HL-60/S4 (cell line): ENCODE measurements around the gene PLEKHD1.
"Not testable (repeated sequence)": the region's sequence is repeated elsewhere in the genome, so short reads cannot be mapped to it uniquely, and the experiment has no call there.

Source experiments
- in situ Hi-C: fragments of 300-500 bp; cut with MboI; formaldehyde crosslinking; loops from 2 replicates; pipeline ENCODE4 v1.14.3; 2022; ENCODE audit warnings: low sequenced_read_pairs

Gene PLEKHD1

DNA sequence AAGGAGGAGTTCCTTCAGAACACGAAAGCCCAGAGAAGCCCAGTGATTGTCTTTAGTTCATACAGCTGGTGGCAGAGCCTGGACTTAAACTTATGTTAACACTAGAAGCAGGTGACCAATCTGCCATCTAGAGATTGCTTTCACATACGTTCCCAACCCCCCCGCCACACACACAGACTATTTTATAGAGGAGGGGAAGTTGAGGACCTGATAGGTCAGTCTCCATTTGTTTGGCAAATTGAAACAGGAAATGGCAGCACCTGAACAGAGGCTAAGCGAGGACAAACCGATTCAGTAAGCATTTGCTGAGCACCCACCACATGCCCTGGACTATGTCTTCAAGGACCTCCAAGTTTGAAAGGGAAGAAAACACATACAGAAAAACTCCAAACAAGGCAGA lies 4.8 kb upstream of the PLEKHD1 start:
- in situ Hi-C loops: no loop called here

DNA sequence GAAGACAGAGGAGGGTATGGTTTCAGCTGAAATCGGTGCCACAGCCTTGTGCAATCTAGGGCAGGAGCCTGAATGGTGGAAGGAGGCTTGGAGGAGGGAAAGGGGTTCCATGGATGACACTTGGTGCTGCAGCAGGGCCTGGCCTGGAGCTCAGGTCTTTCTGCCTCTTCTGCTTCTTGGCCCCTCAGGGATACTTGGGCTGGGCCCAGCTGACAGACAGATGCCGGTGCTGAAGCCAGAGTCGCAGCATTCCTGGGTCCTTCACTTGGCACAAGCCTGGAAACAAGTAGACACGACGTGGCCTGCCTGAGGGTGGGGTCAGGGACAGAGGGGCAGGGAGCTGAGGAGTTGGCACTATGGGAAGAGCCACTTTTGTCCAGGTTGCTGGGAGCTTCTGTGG lies 4.4 kb upstream of the PLEKHD1 start:
- in situ Hi-C loops: no loop called here

DNA sequence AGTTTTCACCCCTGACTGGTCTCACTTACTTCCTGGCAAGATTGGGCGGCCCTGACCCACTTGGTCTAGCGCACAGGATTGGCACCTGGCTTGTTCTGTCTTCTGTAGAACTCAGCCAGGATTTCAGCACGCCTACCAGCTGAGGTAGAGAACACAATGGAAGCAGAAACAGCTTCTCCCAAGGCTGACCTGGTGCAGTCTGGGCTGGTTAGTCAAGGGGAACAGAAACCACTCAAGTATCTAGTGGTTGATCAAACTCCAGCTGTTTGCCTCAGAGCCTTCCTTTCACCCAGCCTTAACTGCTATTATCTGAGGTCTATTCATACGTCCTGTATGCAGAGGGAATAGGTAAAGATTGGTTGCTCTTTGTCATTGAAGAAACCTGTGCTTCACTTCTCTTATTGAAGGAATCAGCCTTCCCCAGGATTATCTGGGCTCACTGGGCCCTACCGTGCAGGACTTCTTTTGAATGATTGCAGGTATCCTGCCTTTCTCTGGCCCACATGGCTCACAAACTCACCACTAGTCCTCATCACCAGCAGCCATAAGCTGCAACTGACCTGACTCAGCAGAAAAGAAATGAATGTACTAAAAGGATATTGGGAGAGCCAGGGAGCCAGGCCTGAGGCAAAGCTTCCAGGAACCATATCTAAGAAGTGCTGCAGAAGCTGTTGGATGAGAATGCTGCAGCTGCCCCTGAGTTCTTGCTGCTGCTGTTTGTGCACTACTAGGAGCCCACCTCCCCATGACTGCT lies 2.5 kb upstream of the PLEKHD1 start:
- in situ Hi-C loops: no loop called here

DNA sequence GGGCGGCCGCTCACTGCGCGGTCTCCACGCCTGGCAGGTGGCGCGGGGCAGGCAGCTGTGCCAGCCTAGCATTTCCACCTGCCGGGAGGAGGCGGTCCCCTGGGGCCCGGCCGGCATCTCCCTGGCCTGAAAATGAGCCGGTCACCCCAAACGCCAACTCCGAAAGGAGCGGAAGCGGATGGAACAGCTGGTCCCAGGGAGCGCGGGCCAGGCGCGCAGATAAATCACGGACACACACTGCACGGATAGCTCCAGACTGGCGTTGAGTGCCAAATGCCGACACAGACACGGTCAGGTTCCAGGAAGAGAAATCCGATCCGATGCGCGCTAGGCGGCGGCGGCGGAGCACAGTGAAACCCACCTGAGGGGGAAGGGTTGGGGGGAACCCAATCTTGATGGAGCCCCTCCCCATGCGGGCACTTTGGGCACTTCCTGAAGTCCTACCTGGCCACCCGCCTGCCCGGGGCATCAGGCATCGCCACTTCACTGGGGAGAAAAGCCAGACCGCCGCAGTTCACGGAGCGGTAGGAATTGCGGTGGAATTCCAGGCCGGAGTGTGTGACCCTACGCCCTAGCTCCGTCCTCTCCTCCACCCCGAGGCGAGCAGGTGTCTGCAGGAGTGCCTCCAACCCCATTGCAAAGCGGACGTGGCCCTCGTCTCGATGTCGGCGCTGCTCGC lies 624 bp upstream of the PLEKHD1 start:
- in situ Hi-C loops: no loop called here

DNA sequence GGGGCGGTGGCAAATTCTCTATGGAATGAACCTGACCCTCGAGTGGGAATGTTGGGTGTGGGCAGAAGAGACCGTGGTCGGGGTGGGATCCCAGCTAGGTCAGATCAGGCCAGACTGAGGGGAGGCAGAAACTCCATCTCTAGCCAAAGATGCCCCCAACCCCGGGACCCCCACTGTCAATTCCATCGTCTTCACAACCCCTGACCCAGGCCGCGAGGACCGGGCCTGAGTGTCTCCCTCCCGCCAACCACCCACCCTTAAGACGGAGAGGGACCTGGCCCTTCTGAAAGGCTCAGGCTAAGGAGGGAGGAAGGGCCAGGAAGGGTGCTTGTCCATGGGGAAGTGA lies 760 bp downstream of the PLEKHD1 start:
- in situ Hi-C loops: no loop called here

DNA sequence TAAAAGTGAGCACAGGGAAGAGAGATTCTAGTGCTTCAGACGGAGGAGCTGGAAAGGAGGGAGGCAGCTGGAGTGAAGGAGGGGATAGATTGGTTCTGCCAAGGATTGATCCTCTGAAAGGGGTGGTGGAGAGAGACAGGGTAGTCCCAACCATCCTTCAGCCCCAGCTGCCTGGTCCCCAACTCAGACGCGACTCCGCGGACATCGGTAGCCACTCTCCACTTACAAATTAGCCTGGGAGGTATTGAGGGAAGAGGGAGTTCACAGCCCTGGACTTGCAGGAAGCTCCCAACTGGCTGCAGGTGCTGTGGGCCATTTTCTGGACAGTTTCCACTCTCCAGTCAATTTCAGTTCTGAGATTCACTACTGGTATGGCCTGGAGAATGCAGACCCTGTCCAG lies 1.2 kb downstream of the PLEKHD1 start:
- in situ Hi-C loops: no loop called here

DNA sequence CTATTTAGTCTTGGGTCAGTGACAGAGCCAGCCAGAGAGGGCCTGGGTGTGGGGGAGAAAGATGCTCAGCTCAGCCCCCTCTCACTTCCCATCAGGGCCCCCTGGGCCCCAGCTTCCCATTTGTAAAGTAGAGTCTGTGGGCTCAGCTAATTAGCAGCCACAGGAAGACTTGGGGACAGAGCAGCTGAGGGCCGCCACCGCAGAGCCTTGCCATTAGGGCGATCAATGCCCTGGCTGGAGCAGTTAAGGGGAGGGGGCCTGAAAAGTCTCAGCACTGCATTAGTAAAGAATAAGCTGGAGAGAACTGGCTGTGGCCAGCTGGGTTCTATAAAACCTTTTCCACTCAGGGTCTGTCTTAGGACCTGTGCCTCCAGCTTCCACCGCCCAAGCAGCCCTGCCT lies 2.7 kb downstream of the PLEKHD1 start:
- in situ Hi-C loops: no loop called here

DNA sequence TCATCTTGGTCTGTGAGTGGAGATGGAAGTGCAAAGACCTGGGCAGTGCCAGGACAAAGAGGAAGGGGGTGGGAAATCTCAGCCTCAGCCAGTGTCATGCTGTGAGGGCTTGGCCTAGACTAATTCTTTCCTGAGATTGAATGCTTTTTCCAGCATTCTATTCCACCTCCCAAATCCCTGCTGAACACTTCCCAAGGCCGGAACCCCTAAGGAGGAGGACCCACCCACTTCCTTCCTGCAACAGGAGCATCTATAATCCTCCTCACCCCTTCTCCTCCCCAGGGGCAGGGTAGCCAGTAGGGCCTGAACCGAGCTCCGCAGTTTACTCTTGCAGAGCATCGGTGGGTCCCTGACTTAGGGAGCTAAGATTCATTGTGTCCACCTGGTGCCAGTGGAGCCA lies 3.2 kb downstream of the PLEKHD1 start:
- in situ Hi-C loops: no loop called here

DNA sequence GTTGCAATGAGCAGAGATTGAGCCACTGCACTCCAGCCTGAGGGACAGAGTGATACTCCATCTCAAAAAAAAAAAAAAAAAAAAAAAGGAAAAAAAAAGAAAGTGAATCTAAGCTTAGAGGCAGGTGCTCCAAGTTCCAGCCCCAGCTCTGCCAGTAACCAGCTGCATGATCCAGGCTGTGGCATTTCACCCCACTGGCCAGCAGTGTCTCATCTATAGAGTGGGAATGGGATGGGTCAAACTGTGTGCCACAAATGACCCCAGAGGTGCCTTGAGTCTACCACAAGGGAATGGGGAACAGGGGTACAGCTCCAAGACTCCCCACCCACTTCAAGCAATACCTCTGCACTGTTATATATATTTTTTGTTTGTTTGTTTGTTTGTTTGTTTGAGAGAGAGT lies 5.0 kb downstream of the PLEKHD1 start:
- in situ Hi-C loops: no loop called here

DNA sequence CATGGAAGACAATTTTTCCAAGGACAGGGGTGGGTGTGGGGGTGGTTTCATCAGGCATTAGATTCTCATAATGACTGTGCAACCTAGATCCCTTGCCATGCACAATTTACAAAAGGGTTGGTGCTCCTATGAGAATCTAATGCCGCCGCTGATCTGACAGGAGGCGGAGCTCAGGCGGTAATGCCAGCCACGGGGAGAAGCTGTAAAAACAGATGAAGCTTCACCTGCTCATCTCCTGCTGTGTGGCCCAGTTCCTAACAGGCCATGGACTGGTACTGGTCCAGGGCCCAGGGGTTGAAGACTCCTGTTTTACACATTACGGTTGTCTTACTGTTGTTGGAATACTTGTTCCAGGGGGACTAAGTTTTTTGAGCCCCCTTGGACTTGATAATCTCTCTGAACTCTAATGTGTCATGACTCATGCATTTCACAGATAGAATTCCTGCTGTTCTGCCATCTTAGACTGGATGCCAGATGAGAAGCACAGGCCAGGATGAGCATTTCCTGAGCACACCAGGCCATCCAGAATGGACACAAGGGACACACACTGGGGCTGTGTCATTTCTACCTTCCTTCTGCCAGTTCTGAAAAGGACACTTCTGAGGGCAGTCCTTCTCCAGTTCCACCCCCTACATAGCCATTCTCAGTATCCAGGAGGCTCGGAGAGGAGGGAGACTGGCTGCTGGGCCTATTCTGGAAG lies 5.8 kb downstream of the PLEKHD1 start:
- in situ Hi-C loops: no loop called here

DNA sequence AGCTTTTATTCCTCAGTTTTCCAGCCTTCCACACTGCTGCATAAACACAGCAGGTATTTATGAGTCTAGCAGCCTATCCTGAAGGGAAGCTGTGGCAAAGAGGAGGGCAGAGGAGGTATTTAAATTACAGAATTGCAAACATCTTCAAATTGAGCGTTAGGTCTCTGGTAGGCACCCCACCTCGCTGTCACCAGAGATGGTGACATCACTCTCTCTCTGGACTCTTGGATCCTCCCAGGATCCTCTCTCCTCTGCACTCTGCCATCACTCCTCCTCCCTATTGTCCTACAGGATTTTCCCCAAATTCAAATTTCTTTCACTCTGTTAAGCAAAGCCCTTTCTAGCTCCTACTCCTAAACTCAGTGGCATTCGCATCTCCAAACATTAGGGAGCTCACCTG lies 6.7 kb downstream of the PLEKHD1 start:
- in situ Hi-C loops: no loop called here

DNA sequence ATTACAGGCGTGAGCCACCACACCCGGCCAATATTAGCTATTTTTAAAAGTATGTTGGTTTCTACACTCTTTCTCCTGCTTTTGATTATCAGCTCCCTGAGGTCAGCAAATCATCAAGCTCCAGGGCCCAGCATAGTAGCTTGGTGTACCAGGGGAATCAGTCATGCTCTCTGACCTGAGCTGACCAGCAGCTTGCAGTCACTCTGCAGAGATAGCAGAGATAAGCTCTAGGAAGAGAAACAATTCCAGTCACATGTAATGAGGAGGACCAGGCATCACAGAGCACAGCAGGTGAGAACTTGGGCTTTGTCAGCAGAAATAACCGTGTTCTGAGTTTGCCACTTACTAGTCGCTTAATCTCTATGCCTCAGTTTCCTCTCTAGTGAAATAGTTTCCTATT lies 8.5 kb downstream of the PLEKHD1 start:
- in situ Hi-C loops: no loop called here

DNA sequence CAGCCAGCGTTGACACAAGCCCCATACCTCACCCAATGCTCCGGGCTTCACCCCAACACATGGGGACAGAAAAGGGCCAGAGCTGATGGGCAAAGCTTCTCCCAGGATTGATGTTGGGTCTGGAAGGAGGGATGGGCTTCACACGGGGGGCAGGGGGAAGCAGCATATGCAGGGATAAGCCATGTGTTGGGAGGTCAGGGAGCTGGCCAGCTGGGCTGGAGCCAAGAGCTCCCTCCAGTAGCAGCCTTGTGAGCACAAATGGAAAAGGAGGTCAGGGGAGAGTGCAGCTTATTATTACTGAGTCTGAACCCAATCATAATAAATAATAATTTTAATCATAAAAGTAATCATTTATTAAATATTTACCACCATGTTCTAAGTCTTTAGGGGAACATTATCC lies 9.3 kb downstream of the PLEKHD1 start:
- in situ Hi-C loops: no loop called here

DNA sequence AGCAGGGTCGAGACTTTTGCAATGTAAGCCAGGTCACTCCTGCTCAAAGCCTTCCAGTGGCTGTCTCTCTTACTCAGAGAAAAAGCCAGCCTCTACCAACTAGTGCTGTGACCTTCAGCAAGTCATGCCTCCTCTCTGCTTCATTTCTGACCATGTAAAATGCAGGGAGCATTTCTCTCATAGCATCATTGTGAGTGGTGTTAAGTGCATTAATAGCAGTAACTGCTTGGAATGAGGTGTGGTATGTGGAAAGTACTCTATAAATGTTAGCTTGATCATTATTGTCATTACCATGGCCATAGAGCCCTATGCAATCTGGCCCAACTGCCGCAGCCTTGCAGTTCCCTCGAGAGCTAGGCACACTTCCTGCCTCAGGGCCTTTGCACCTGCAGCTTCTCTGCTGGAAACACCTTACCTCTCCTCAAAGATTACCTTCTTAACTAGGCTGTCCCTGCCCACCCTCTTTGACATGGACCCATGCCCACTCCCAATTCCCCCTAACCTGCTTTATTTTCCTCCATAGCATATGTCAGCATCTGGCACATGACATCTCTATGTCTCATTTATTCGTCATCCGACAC lies 10.9 kb downstream of the PLEKHD1 start:
- in situ Hi-C loops: no loop called here

DNA sequence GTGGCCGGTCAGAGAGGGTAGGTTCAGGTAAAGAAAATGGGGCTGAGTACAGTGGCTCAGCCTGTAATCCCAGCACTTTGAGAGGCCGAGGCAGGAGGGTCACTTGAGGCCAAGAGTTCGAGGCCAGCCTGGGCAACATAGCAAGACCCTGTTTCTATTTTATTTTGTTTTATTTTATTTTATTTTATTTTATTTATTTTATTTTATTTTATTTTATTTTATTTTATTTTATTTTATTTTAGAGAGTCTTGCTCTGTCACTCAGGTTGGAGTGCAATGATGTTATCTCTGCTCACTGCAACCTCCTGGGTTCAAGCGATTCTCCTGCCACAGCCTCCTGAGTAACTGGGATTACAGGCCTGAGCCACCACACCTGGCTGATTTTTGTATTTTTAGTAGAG lies 13.3 kb downstream of the PLEKHD1 start:
- in situ Hi-C loops: not testable (repeated sequence)

DNA sequence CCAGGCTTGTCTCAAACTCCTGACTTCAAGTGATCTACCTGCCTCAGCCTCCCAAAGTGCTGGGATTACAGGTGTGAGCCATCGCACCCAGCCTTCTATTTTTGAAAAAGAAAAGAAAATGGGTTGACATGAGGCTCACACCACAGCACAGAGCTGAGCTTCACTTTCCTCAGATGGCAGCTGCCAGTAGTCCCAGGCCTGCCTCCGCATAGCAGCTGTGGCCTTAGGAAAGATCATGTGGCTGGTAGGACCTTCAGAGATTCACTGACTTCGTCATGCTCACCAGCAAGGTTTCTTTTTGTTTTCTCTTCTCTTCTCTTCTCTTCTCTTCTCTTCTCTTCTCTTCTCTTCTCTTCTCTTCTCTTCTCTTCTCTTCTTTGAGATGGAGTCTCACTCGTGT lies 13.8 kb downstream of the PLEKHD1 start:
- in situ Hi-C loops: not testable (repeated sequence)

DNA sequence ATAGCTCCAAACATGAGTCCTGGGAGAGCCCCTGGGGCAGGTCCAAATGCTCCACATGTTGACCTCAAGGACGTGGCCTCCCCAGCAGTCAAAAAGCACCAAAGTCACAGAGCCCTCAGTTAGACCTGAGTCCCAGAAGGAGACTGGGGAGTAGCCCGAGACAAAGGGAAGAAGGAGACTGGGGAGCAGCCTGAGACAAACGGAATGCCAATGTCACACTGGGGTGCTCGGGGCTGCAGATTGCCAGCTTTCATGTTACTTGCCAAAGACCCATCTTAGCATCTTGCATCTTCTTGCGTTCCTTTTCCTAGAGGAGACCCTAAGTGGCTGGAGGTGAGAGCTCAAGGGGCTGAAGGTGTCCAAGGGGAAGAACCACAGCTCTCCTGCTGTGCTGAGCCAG lies 14.9 kb downstream of the PLEKHD1 start:
- in situ Hi-C loops: no loop called here

DNA sequence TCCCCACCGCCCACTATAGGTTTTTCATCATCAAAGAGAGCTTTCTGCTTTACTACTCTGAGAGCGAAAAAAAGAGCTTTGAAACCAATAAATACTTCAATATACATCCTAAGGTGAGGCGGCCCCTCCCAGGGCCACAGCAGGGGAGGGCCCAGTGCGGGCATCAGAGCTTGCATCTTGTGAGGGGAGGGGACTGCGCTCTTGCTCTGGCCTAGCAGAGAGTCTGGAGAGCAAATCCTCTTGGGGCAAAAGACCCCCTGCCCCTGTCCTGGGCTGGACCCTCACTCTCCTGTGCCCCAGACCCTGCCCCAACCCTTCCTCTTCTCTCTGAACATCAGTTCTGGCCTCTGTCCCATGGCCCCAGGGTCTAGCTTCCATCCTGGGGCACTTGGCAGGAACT lies 15.6 kb downstream of the PLEKHD1 start:
- in situ Hi-C loops: no loop called here

DNA sequence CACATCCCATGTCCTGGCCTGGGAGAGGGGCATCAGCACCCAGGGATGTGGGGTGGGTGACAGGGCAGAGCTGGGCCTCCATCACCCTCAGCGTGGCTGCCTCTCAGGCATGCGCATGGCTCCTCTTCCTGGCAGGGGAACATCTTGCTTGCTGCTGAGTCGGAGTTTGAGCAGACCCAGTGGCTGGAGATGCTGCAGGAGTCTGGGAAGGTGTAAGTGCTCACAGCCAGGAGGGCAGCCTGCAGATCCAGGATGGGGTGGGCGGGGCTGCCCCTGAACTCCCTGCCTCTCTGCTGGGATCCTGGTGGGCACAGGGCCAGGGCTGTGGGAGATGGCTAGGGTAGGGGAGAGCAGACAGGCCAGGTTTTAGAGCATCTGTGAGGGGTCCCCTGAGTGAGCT lies 16.2 kb downstream of the PLEKHD1 start:
- in situ Hi-C loops: no loop called here

DNA sequence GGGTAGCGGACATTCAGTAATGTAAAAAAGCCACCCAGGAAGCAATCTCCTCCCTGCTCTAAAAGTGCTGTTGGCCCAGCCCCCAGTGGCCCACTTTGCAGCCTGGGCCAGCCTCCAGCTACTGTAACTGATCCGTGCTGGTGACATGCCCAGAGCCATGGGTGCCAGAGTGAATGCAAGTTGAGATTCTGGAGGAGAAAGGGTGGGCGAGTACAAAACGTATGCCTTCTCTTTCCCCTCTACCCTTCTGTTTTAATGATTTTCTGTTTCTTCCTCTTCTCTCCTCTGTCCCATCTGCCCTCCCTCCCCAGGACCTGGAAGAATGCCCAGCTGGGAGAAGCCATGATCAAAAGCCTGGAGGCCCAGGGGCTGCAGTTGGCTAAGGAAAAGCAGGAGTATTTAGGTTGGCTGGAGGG lies 16.9 kb downstream of the PLEKHD1 start:
- in situ Hi-C loops: no loop called here

DNA sequence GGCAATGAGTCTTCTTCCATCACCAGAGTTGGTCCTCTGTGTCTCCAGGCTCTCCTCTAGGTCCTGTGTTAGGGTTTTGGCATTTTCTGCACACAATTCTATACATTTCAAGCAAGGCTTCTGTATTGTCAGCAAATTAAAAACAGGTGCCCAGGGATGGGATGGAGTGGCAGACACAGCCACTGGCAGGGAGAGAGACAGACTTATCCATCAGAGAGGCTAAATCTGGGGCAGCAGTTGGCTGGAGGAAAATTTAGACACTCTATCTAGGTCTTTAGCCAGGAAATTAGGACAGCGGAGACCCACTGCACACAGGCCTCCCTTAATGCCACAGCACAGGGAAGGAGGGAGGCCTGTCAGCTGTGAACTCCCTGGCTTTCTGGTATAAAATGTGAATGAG lies 20.2 kb downstream of the PLEKHD1 start:
- in situ Hi-C loops: no loop called here
